GM19438 (cell line): ENCODE measurements around the gene CACNA2D4.

ENCODE experiments used
- ATAC-seq: cut with Tn5 transposase; IDR thresholded peaks from one replicate; pipeline ENCODE4 v1.9.1; 2021; ENCODE audit warnings: low read depth; ENCODE audit not compliant: unreplicated experiment

CACNA2D4 gene

DNA sequence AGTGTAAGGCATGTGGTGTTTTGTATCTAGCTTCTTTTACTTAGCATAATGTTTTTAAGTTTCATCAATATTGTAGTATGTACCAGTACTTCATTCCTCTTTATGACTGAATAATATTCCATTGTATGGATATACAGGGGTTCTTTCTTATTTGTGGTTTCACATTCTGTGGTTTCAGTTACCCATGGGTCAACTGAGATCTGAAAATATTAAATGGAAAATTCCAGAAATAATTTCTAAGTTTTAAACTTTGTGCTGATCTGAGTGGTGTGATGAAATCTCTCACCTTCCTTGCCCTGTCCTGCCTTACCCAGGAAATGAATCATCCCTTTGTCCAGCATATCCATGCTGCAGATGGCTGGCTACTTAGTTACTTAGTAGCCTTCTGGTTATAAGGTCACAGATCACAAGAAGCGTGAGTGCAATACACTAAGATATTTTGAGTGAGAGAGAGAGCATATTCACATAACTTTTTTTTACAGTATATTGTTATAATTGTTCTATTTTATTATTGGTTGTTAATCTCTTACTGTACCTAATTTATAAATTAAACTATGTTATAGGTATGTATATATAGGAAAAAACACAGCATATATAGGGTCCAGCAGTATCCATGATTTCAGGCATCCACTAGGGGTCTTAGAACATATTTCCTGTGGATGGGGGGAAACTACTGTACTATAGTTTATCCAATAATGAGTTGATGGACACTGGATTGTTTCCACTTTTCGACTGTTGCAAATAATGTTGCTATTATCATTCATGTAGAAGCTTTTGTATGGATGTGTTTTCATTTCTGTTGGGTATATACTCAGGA lies 157.7 kb downstream of the CACNA2D4 start:
- ATAC-seq = no peak

DNA sequence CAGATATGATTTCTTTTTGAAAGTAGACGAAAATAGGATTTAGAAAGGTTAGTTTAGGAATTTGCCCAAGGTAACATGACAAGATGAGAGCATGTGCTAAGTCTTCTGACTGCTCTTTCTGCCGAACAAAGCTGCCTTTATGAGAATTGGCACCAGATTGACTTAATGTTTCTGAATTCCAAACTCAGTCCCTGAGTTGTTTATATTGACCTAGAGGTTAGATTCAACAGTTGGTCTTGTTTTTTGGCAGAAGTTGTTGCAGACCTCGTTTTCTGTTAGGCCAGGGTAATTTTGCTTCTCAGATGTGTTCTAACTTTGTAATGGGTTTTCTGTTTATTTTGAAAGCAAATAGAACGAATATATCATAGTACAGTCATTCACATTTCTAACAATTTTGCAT lies 159.6 kb downstream of the CACNA2D4 start:
- ATAC-seq = no peak

DNA sequence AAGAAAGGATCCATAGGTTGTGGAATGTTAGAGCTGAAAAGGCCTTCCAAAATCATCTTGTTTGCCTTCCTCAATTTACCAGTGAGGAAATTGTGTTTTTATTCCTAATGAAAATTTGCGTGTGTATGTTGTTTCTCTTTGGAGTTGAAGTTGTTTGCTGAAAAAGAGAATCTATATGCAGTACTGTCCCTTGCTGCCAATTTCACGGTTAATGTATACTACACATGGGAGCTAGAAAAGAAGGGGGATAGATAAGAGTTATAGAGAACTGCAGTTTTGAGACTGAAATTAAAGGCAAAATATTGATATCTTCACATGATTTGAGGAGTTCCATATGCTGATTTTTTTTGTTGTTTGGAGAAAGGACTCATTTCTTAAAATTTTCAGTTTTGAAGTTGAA lies 160.1 kb downstream of the CACNA2D4 start:
- no peak for ATAC-seq

DNA sequence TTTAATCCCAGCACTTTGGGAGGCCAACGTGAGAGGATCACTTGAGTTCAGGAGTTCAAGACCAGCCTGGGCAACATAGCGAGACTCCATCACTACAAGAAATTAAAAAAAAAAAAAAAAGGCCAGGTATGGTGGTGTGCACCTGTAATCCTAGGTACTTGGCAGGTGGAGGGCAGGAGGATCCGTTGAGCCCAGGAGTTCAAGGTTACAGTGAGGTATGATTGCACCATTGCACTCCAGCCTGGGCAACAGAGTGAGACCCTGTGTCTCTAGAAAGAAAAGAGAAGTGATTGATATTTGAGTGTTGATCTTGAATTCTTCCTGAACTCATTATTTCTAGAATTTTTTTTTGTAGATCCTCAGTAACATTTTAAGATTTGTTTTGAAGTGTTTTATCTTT lies 168.2 kb downstream of the CACNA2D4 start:
- no peak for ATAC-seq

DNA sequence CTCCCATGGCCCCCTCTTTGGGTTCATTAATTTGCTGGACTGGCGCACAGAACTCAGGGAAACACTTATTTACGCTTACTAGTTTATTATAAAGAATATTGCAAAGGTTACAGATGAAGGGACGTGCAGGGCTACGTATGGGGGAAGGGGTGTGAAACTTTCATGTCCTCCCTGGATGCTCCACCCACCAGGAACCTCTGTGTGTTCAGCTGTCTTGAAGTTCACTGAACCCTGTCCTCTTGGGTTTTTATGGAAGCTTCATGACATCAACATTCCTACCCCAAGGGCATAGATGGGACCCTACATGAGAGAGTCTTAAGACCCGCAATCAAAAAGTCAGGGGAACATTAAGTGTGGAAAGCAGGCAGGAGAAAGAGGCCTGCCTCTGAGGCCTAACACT lies 169.4 kb downstream of the CACNA2D4 start:
- ATAC-seq = no peak

DNA sequence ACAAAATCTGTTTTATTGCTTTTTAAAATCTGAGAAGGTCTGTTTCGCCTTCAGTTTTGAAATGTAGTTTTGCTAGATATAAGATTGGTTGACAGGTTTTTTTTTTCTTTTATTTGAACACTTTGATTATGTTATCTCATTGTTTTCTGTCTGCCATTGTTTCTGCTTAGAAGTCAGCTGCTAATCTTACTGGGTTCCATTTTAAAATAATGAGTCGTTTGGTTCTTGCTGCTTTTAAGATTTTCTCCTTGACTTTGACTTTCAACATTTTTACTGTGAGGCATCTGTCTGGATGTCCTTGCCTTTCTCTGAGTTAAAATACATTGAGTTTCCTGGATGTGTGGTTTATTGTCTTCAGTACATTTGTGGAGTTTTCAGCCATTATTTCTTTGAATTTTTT lies 170.8 kb downstream of the CACNA2D4 start:
- ATAC-seq = no peak

DNA sequence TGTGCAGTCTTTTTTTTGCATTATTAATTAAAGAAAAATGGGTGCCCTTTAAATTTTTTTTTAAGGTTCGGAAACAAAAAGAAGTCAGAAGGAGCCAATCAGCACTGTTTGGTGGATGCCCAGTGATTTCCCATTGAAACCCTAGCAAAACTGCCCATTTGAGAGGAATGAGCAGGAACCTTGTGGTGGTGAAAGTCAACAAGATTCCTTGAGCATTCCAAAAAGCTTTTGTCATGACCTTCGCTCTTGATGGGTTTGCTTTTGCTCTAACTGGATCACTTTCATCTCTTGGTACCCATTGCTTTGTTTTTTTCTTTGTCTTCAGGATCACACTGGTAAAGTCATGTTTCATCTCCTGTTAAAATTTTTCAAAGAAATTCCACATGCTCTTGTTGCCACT lies 173.5 kb downstream of the CACNA2D4 start:
- ATAC-seq = no peak
